UCSD-AML1 (cell line): Measurements from ENCODE around the gene EPHA6.
"Not testable (repeated sequence)": the region's sequence is repeated elsewhere in the genome, so short reads cannot be mapped to it uniquely, and the experiment has no call there.

Experiments
- DNase-seq: peaks from one replicate; lab custom pipeline; 2025; ENCODE audit not compliant: unreplicated experiment; lab: John Stamatoyannopoulos, UW

EPHA6 gene

GRCh38 chr3:97576221-97576620, 761.8 kb downstream of the EPHA6 start:
- no peak for DNase-seq

- no peak for DNase-seq
Measured at GRCh38 chr3:97579365-97579764, 765.0 kb downstream of the EPHA6 start.

- no peak for DNase-seq
Measured at GRCh38 chr3:97610626-97611025, 796.2 kb downstream of the EPHA6 start.

GRCh38 chr3:97612632-97613031, 798.2 kb downstream of the EPHA6 start:
- DNase-seq, result no peak

GRCh38 chr3:97613139-97613538, 798.7 kb downstream of the EPHA6 start:
- no peak for DNase-seq

GRCh38 chr3:97620514-97620913, 806.1 kb downstream of the EPHA6 start:
- DNase-seq, result not testable (repeated sequence)

GRCh38 chr3:97636465-97636864, 822.1 kb downstream of the EPHA6 start:
- DNase-seq, result no peak

GRCh38 chr3:97646932-97647331, 832.5 kb downstream of the EPHA6 start:
- DNase-seq, result no peak

- DNase-seq, result no peak
Measured at GRCh38 chr3:97647441-97647982, 833.1 kb downstream of the EPHA6 start.

GRCh38 chr3:97655971-97656370, 841.6 kb downstream of the EPHA6 start:
- no peak for DNase-seq

- DNase-seq, result no peak
Measured at GRCh38 chr3:97656638-97657037, 842.2 kb downstream of the EPHA6 start.

- DNase-seq, result no peak
Measured at GRCh38 chr3:97658668-97659285, 844.4 kb downstream of the EPHA6 start.

GRCh38 chr3:97662264-97662663, 847.9 kb downstream of the EPHA6 start:
- DNase-seq, result no peak

- no peak for DNase-seq
Measured at GRCh38 chr3:97662762-97663161, 848.4 kb downstream of the EPHA6 start.

GRCh38 chr3:97665896-97666295, 851.5 kb downstream of the EPHA6 start:
- no peak for DNase-seq

GRCh38 chr3:97670952-97671351, 856.6 kb downstream of the EPHA6 start:
- DNase-seq, result no peak

- DNase-seq, result no peak
Measured at GRCh38 chr3:97673357-97673997, 859.1 kb downstream of the EPHA6 start.

- DNase-seq, result no peak
Measured at GRCh38 chr3:97674461-97674860, 860.1 kb downstream of the EPHA6 start.

GRCh38 chr3:97680210-97680609, 865.8 kb downstream of the EPHA6 start:
- DNase-seq, result no peak

- DNase-seq, result no peak
Measured at GRCh38 chr3:97680696-97681095, 866.3 kb downstream of the EPHA6 start.

- DNase-seq, result no peak
Measured at GRCh38 chr3:97684490-97684889, 870.1 kb downstream of the EPHA6 start.

- no peak for DNase-seq
Measured at GRCh38 chr3:97686258-97686657, 871.9 kb downstream of the EPHA6 start.

GRCh38 chr3:97687734-97688133, 873.3 kb downstream of the EPHA6 start:
- DNase-seq, result no peak
